HG03520 (cell line): ENCODE data around the gene R3HCC1L.

ENCODE experiments used
- ATAC-seq: cut with Tn5 transposase; IDR thresholded peaks from one replicate; pipeline ENCODE4 v1.9.1; 2021; ENCODE audit warnings: mild to moderate bottlenecking, moderate library complexity; ENCODE audit not compliant: unreplicated experiment

Gene R3HCC1L

GRCh38 chr10:98272245-98272644 is 137.8 kb downstream of the R3HCC1L start:
- ATAC-seq = no peak

- ATAC-seq = no peak
Measured at GRCh38 chr10:98272656-98273055, 138.2 kb downstream of the R3HCC1L start.

GRCh38 chr10:98273057-98273850 is 138.8 kb downstream of the R3HCC1L start:
- no peak for ATAC-seq

GRCh38 chr10:98274562-98274961 is 140.1 kb downstream of the R3HCC1L start:
- no peak for ATAC-seq

GRCh38 chr10:98276311-98276710 is 141.9 kb downstream of the R3HCC1L start:
- no peak for ATAC-seq

GRCh38 chr10:98285416-98285815 is 151.0 kb downstream of the R3HCC1L start:
- ATAC-seq = no peak

- no peak for ATAC-seq
Measured at GRCh38 chr10:98286419-98286818, 152.0 kb downstream of the R3HCC1L start.

- no peak for ATAC-seq
Measured at GRCh38 chr10:98287321-98287720, 152.9 kb downstream of the R3HCC1L start.

GRCh38 chr10:98289802-98290209 is 155.3 kb downstream of the R3HCC1L start:
- no peak for ATAC-seq

GRCh38 chr10:98292971-98293370 is 158.5 kb downstream of the R3HCC1L start:
- ATAC-seq = no peak

- ATAC-seq = no peak
Measured at GRCh38 chr10:98293550-98294269, 159.3 kb downstream of the R3HCC1L start.

- ATAC-seq = no peak
Measured at GRCh38 chr10:98294270-98294627, 159.8 kb downstream of the R3HCC1L start.
